DOHH2 (cell line): ENCODE data around the gene PPM1H.

ENCODE experiments used
- EZH2phosphoT487 ChIP-seq: fragments of 200-600 bp; sonication (generic); IDR thresholded peaks from 2 replicates; pipeline ENCODE4 v1.6.1; 2017; ENCODE audit warnings: borderline replicate concordance, mild to moderate bottlenecking, antibody characterized with exemption, low read length, moderate library complexity, mixed read lengths
- TF ChIP-seq, protein P1 (sequence below): fragments of 200-600 bp; sonication (generic); IDR thresholded peaks from one replicate; pipeline ENCODE4 v1.5.1; 2014; ENCODE audit warnings: antibody characterized with exemption, mild to moderate bottlenecking, low read depth, low read length; ENCODE audit not compliant: poor library complexity, severe bottlenecking

DNA sequence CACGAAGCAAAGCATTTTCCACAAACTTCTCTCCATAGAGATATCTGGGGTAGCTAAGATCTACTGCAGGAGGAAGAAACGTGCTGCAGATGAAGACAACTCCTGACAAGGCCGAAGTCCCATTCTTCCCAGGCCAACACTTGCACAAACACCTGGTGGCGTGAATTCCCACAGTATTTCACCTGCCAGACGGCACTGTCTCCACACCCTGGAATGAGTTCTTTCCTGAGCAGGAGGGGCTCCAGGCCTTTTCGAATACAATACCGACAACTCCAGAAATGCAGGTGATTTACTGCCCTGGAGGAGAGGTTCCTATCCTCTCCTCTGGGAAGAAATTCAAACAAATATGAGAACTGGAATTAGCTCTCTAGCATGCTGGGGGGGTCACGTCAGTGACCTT is 288.4 kb downstream of the PPM1H start:
- TF ChIP-seq, protein P1, sequence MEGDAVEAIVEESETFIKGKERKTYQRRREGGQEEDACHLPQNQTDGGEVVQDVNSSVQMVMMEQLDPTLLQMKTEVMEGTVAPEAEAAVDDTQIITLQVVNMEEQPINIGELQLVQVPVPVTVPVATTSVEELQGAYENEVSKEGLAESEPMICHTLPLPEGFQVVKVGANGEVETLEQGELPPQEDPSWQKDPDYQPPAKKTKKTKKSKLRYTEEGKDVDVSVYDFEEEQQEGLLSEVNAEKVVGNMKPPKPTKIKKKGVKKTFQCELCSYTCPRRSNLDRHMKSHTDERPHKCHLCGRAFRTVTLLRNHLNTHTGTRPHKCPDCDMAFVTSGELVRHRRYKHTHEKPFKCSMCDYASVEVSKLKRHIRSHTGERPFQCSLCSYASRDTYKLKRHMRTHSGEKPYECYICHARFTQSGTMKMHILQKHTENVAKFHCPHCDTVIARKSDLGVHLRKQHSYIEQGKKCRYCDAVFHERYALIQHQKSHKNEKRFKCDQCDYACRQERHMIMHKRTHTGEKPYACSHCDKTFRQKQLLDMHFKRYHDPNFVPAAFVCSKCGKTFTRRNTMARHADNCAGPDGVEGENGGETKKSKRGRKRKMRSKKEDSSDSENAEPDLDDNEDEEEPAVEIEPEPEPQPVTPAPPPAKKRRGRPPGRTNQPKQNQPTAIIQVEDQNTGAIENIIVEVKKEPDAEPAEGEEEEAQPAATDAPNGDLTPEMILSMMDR, result no peak
- no peak for TF ChIP-seq EZH2phosphoT487
